ENCODE data around the gene ANGPTL2.

Gene ANGPTL2

GRCh38 chr9:127053960-127054359 lies 68.5 kb downstream of the ANGPTL2 start:
- in situ Hi-C loops (cut with HindIII; ENCODE audit: low sequenced_read_pairs): no loop called here
- no peak for DNase-seq (ENCODE audit: low read depth)
- TF ChIP-seq, protein P1, sequence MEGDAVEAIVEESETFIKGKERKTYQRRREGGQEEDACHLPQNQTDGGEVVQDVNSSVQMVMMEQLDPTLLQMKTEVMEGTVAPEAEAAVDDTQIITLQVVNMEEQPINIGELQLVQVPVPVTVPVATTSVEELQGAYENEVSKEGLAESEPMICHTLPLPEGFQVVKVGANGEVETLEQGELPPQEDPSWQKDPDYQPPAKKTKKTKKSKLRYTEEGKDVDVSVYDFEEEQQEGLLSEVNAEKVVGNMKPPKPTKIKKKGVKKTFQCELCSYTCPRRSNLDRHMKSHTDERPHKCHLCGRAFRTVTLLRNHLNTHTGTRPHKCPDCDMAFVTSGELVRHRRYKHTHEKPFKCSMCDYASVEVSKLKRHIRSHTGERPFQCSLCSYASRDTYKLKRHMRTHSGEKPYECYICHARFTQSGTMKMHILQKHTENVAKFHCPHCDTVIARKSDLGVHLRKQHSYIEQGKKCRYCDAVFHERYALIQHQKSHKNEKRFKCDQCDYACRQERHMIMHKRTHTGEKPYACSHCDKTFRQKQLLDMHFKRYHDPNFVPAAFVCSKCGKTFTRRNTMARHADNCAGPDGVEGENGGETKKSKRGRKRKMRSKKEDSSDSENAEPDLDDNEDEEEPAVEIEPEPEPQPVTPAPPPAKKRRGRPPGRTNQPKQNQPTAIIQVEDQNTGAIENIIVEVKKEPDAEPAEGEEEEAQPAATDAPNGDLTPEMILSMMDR (IDR thresholded peaks at IDR 0.05; ENCODE audit: low read depth, low read length, missing control alignments): no peak
- no peak overlapping the region for H3K4me3 ChIP-seq (ENCODE audit: low read depth, low read length)

DNA sequence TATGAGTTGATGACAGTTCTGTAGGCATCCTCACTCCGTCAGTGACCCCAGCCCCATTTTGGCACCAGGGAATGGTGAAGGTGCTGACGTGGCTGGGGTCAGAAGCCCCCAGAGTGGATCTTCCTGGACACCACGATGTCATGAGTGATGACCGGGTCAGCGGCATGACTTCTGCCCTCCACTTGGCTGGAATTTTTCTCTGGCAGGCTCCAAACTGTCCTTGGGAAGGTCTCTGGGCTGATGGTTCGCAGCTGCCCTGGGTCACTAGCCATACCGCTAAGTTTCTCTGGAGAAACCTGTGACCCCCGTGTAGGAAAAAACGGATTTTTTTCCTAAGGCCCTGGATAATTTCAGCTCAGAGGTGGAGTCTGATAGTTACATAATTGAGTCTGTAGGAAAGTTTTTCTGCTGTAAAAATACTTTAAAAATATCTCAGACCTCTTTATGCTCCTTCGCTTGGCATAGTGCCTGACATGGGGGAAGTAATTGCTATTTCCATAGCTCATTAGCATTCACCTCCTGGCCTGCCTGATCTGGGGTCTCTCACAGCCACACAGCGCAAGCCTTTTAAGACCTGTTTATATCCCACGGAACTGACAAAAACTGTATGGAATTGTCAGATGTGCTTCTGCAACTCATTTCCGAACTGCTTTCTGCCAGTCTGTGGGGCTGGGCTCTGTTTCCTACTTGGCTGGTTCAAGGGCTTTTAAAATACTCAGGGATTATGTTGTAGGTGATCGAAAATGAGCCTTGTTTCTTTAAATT lies 69.2 kb downstream of the ANGPTL2 start:
- no peak for DNase-seq (ENCODE audit: low read depth)
- in situ Hi-C loops (cut with HindIII; ENCODE audit: low sequenced_read_pairs): no loop called here
- TF ChIP-seq, protein P1 (IDR thresholded peaks at IDR 0.05; ENCODE audit: low read depth, low read length, missing control alignments): no peak
- H3K4me3 ChIP-seq (ENCODE audit: low read depth, low read length): no peak overlapping the region

DNA sequence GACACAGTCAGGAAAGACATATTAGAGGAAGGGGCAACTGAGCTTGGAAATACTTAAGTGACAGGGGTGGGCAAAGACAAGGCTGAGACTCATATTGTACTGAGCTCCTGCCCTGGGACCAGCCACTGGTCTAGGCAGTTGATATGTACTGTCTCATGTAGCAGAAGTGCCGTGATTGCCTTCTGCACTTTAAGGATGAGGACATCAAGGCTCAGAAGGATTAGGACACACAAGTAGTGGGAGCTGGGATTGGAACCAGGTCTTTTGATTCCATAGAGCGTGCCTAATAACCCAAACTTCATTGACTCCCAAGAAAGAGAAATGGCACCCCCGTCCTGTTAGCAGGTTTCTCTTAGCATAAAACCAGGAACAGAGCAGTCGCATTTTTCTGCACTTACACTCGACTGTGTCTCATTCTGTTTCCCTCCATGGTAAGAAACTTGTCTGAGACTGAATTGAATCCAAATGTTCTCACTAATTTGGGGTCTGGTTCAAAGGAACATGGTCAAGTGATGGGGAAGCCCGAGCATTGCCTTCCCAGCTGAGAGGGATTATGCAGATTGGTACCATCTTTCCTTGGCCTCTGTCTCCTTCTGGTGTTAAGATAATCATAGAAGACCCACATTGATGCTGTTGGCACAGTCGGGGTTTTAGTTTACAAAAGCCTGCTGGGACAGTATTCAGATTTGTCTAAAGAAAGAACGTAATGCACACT lies 70.4 kb downstream of the ANGPTL2 start:
- TF ChIP-seq, protein P1 (IDR thresholded peaks at IDR 0.05; ENCODE audit: low read depth, low read length, missing control alignments): no peak
- DNase-seq (ENCODE audit: low read depth): no peak
- no peak overlapping the region for H3K4me3 ChIP-seq (ENCODE audit: low read depth, low read length)
- in situ Hi-C loops (cut with HindIII; ENCODE audit: low sequenced_read_pairs): no loop called here

- in situ Hi-C loops (cut with HindIII; ENCODE audit: low sequenced_read_pairs): no loop called here
- H3K4me3 ChIP-seq (ENCODE audit: low read depth, low read length): no peak overlapping the region
- TF ChIP-seq, protein P1 (IDR thresholded peaks at IDR 0.05; ENCODE audit: low read depth, low read length, missing control alignments): no peak
- no peak for DNase-seq (ENCODE audit: low read depth)
Observed at GRCh38 chr9:127050591-127051001, 71.8 kb downstream of the ANGPTL2 start.

- no peak for DNase-seq (ENCODE audit: low read depth)
- H3K4me3 ChIP-seq (ENCODE audit: low read depth, low read length): no peak overlapping the region
- TF ChIP-seq, protein P1 (IDR thresholded peaks at IDR 0.05; ENCODE audit: low read depth, low read length, missing control alignments): no peak
- in situ Hi-C loops (cut with HindIII; ENCODE audit: low sequenced_read_pairs): no loop called here
Observed at GRCh38 chr9:127050152-127050551, 72.3 kb downstream of the ANGPTL2 start.

DNA sequence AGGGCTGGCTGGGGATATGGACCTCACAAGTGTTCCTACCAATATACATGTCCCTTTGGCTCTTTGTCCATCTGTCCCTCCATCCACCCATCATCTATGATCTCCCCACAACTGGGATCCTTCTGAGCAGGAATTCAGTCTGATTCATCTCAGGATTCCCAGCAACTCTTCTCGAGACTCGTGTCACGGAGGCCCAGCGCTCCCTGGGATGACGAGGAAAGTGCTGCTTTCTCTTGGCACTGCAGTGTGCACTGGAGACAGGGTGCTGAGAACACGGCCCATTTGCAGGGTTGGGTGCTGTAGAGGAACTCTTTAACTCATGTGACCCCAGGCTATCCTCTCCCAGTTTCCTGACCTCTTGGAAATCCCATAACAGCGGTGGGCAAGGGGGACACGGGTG lies 72.9 kb downstream of the ANGPTL2 start:
- TF ChIP-seq, protein P1 (IDR thresholded peaks at IDR 0.05; ENCODE audit: low read depth, low read length, missing control alignments): no peak
- no peak for DNase-seq (ENCODE audit: low read depth)
- no peak overlapping the region for H3K4me3 ChIP-seq (ENCODE audit: low read depth, low read length)
- in situ Hi-C loops (cut with HindIII; ENCODE audit: low sequenced_read_pairs): no loop called here

Measured in astrocyte of the cerebellum (primary cell).